Measurements from ENCODE around the gene G0S2.

Gene G0S2

DNA sequence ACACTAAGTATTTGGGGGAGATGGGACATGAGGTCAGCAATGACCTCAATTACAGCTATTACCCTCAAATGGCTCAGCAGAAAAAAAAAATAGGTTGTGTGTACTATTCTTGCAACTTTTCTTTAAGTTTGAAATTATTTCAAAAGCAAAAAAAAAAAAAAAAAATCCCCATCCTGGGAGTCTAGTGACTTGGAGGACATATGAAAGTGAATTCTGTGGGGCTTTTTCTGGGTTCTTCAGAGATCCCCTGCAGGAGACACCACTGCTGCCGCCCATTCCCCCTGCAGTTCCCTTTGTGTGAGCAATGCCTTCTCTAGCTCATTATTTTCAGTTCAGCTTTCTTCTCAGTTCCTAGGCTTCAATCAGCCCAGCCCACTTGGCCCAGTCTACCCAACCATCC is 46.1 kb downstream of the G0S2 start:
- no peak for DNase-seq

- DNase-seq, result no peak
Measured at GRCh38 chr1:209723265-209723664, 48.1 kb downstream of the G0S2 start.

DNA sequence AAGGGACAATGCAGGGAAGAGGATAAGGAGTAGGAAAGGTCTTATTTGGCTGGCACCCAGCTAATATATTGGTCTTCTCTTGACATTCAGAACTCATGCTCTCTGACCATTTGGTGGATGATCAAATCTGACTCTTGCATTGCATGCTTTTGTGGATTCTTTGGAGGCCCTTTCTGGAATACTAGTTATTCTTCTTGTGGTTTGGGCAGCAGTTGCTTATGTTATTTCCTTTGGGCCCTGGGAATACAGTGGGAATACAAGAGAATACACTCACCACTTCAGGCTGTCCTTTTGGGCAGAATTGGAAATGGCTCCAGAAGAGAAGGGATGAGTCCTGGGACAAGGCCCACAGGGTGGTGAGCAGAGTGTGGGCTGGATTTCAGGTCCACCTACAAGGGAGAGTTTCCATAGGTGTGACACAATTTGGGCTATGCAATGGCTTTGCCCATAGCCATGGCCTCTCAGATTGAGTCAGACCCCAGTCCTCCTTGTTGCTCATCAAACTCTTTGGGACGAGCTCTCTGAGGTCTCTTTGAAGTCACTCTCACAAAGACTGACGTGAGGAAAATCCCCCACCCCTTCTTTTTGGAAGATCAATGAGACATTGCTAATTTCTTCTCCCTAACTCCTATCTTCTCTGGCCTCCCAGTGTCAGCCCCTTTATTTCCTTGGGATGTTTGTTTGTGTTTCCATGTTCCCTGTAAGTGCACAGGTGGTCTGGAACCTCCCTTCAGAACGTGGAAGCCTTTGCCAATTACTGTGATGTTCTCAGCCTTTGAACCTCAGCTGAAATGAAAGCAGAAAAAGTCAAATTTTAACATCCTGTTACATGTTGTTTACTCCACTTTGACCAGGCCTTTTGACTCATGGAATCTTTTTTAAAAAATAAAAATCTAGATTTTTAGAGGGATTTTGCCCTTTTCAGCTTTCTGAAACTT is 48.8 kb downstream of the G0S2 start:
- no peak for DNase-seq
